ENCODE measurements around the gene ABCB8. TPM values are rescaled to one million over a fixed set of nuclear protein-coding genes. Genes with fewer than 3 reads are reported as not detected.

Gene ABCB8
- total RNA-seq, 2 experiments from 2014 or later = 48.1 to 48.3 TPM

DNA sequence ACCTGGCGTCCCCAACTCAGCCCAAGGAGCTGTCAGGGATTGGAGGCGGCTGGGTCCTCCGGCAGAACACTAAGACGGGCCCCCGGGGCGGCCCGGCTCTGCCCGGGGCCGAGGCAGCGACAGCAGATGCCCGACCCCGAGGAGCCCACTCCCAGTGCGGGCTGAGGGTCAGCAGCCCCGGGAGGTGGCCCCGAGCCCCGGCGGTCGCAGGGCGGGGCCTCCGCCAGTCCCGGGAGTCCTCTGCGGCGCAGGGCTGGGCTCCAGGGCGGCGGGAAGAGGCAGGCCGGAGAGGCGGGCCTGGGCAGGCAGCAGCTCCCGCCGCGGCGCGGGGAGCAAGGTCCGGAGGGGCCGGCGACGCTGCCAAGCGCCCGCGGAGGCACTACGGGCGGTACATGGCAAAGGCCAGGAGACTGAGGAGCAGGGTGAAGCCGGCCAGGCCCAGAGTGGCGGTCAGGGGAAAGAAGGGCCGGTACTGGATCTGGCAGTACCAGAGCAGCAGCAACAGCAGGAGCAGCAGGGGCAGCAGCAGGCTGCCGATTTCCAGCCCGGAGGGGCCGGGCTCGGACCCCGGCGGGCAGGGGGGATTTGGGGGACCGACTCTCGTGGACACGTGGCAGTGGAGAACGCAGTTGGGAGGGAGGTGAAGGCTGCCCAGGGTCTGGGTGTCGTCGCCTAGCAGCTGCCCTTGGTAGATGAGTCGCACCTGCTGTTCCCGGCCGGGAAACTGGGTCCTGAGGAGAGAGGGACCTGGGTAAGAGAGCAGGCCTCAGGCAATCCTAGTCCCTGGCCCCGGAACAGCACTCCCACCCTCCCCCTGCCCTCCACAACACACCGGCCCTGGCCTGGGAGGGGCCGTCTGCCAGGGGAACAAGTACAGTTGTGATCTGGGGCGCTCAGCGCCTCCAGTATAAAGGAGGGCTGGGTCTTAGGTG, 53.2 kb downstream of the ABCB8 start:
- DNase-seq (no peak), ATAC-seq (ENCODE audit: low read depth) (no peak)
- Mint-ChIP-seq H3K9me3 (no peaks in the 10 kb centered on the region), H3K4me1 (peaks cover 31% of the 10 kb centered on the region), H3K4me3 (peak overlapping the region; percentile 100), H3K27me3 (peaks cover 13% of the 10 kb centered on the region), H3K27ac (peak overlapping the region; percentile 65), H3K36me3 (peaks cover 9% of the 10 kb centered on the region)
- POLR2A ChIA-PET = interaction anchor here (0.8 to 3.9 kb wide), 6 partner anchors 9 to 68 kb away, joined by 3 to 32 read pairs (median 4); partner anchors contain the start of genes ABCB8, CDK5 and SLC4A2

GRCh38 chr7:151082141-151083070, 54.2 kb downstream of the ABCB8 start:
- Mint-ChIP-seq H3K27me3 (peaks cover 13% of the 10 kb centered on the region), H3K9me3 (no peaks in the 10 kb centered on the region), H3K27ac (peak overlapping the region; percentile 96), H3K36me3 (peaks cover 9% of the 10 kb centered on the region), H3K4me1 (peaks cover 31% of the 10 kb centered on the region), H3K4me3 (peak overlapping the region; percentile 100)
- POLR2A ChIA-PET = interaction anchor here (1.3 to 3.9 kb wide), 3 partner anchors 23 to 70 kb away, joined by 4 to 32 read pairs (median 10); partner anchors contain the start of genes ABCB8, CDK5 and SLC4A2
- DNase-seq (no peak), ATAC-seq (ENCODE audit: low read depth) (no peak)

- H3K9me3 Mint-ChIP-seq = no peaks in the 10 kb centered on the region
- H3K27me3 Mint-ChIP-seq = peaks cover 17% of the 10 kb centered on the region
- peak within 1 kb of the TSS; percentile 100 for H3K4me3 Mint-ChIP-seq
- POLR2A ChIA-PET = interaction anchor here (1.3 to 3.9 kb wide), 3 partner anchors 24 to 71 kb away, joined by 4 to 32 read pairs (median 10); partner anchors contain the start of genes ABCB8, CDK5 and SLC4A2
- peaks cover 31% of the 10 kb centered on the region for H3K4me1 Mint-ChIP-seq
- peak; percentile 89 for DNase-seq
- H3K27ac Mint-ChIP-seq = peak within 1 kb of the TSS; percentile 96
- peak; percentile 57 for ATAC-seq (ENCODE audit: low read depth)
- H3K36me3 Mint-ChIP-seq = peaks cover 9% of the 10 kb centered on the region
Observed at GRCh38 chr7:151083071-151083823, 55.0 kb downstream of the ABCB8 start, which contains the start of gene TMUB1. Gene TMUB1 (minus strand): TSS chr7:151083493. CDS start chr7:151082563, 930 bp downstream.

DNA sequence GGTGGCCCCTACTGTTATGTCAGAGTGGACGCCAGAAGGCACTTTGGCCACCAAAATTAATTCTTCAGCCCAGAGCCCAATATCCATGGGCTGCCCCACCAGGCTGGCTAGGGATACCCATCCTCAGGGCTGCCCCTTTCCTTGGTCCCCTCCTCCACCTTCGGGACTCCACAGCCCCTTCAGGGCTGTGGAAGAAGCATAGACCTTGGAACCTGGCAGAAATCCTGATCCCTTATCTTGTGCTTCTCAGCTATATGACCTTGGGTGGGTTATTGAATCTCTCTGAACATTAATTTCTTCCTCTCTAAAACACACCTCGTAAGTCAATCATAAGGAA, 55.5 kb downstream of the ABCB8 start:
- peak overlapping the region; percentile 16 for H3K27ac Mint-ChIP-seq
- H3K4me1 Mint-ChIP-seq = peaks cover 29% of the 10 kb centered on the region
- H3K27me3 Mint-ChIP-seq = peaks cover 19% of the 10 kb centered on the region
- peak overlapping the region; percentile 71 for H3K4me3 Mint-ChIP-seq
- POLR2A ChIA-PET = interaction anchor here (0.9 to 3.9 kb wide), 4 partner anchors 24 to 72 kb away, joined by 3 to 32 read pairs (median 7); partner anchors contain the start of genes ABCB8, CDK5 and SLC4A2
- ATAC-seq (ENCODE audit: low read depth) (no peak), DNase-seq (no peak)
- peaks cover 9% of the 10 kb centered on the region for H3K36me3 Mint-ChIP-seq
- no peaks in the 10 kb centered on the region for H3K9me3 Mint-ChIP-seq

DNA sequence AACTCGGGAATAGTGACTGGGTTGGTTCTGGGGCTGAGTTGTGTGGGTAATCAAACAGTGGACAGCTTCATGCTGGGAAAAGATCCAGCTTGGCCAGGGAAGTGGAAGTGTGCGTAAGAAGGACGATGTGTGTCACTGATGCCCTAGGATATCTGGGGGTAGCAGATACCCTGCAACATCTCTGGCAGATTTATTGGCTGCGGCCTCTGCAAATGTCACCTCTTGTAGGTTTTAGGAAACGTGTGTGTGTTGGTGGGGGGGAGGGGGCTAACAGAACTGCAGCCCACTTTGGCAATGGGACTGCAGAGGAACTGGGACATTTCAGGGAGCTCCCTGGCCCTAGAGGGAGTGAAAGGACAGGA, 57.1 kb downstream of the ABCB8 start:
- peaks cover 19% of the 10 kb centered on the region for H3K27me3 Mint-ChIP-seq
- no peak for DNase-seq
- H3K27ac Mint-ChIP-seq = no peak overlapping the region
- POLR2A ChIA-PET = interaction anchor here (0.7 to 1.5 kb wide), 3 partner anchors 26 to 76 kb away, joined by 3 to 5 read pairs (median 3); partner anchors contain the start of gene SLC4A2
- H3K4me1 Mint-ChIP-seq = peaks cover 23% of the 10 kb centered on the region
- H3K4me3 Mint-ChIP-seq = peak overlapping the region; percentile 88
- H3K9me3 Mint-ChIP-seq = no peaks in the 10 kb centered on the region
- H3K36me3 Mint-ChIP-seq = peaks cover 4% of the 10 kb centered on the region
- ATAC-seq (ENCODE audit: low read depth) = no peak

DNA sequence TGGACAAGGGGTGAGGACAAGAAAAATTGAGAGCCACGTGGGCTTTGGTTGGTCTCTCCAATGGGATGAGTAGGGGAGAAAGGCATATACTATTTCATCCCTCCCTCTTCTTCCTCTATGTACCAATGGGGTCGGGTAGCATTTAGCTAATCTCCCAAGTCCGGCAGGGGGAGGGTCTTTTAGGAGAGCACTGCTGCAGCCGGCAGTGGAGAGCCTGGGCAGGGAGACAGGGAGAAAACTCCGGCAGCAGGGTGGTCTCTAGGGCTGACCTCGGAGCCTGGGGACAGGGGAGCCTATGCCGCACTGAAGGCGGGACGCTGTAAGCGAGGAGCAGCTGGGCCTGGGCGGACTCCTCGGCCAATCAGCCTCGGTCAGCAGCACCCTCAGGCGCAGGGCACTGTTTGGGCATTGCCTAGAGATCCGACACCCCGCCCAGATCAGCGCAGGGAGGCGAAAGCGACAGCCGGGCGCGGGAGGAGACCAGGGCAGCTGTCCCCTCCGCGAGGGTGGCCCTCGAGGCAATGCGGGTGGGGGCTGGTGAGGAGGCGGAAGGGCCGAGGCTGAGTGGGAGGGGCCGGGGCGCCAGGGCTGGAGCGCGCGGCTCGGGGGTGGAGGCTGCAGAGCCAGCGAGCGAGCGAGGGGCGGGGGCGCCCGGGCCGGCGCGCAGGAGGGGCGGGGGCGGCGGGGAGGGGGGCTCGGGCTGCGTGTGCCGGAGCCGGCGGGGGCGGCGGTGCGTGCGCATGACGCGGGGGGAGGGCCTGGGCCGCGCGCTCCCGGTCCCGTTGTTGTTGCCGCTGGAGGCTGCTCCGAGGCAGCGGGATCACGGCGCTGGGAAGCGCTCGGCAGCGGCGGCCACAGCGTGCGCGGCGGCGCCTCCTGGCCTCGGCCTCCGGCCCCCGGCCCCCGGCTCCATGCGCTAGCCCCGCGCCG, 57.7 kb downstream of the ABCB8 start, which contains the start of gene AGAP3:
AGAP3 (plus strand) TSS at position 785 of the 930 bp plus-strand sequence. CDS start 267 bp downstream, outside the sequence.
- peaks cover 23% of the 10 kb centered on the region for H3K4me1 Mint-ChIP-seq
- peak; percentile 68 for DNase-seq
- H3K27me3 Mint-ChIP-seq = peaks cover 19% of the 10 kb centered on the region
- H3K36me3 Mint-ChIP-seq = peaks cover 4% of the 10 kb centered on the region
- peak within 1 kb of the TSS; percentile 80 for H3K27ac Mint-ChIP-seq
- no peaks in the 10 kb centered on the region for H3K9me3 Mint-ChIP-seq
- POLR2A ChIA-PET = interaction anchor here (0.7 to 1.5 kb wide), 3 partner anchors 26 to 77 kb away, joined by 3 to 5 read pairs (median 3); partner anchors contain the start of gene SLC4A2
- peak; percentile 17 for ATAC-seq (ENCODE audit: low read depth)
- H3K4me3 Mint-ChIP-seq = peak within 1 kb of the TSS; percentile 88

DNA sequence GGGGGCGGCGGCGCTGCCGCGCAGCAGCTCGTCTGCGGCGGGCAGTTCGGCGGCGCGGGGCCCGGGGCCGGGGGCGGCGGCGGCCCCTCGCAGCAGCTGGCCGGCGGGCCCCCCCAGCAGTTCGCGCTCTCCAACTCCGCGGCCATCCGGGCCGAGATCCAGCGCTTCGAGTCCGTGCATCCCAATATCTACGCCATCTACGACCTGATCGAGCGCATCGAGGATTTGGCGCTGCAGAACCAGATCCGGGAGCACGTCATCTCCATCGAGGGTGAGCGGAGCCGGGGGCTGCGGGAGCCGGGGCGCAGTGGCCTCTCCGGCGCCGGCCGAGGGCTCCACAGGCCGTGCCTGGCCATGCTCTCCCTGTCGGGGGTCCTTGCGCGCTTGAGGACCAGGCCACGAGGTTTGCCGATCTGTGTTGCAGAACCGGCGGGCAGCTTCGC, 58.6 kb downstream of the ABCB8 start:
- ATAC-seq (ENCODE audit: low read depth) (no peak), DNase-seq (peak; percentile 61)
- Mint-ChIP-seq H3K36me3 (peaks cover 4% of the 10 kb centered on the region), H3K4me3 (peak overlapping the region; percentile 87), H3K4me1 (peaks cover 23% of the 10 kb centered on the region), H3K9me3 (no peaks in the 10 kb centered on the region), H3K27me3 (peaks cover 19% of the 10 kb centered on the region), H3K27ac (peak overlapping the region; percentile 80)
- POLR2A ChIA-PET = no interaction called here

DNA sequence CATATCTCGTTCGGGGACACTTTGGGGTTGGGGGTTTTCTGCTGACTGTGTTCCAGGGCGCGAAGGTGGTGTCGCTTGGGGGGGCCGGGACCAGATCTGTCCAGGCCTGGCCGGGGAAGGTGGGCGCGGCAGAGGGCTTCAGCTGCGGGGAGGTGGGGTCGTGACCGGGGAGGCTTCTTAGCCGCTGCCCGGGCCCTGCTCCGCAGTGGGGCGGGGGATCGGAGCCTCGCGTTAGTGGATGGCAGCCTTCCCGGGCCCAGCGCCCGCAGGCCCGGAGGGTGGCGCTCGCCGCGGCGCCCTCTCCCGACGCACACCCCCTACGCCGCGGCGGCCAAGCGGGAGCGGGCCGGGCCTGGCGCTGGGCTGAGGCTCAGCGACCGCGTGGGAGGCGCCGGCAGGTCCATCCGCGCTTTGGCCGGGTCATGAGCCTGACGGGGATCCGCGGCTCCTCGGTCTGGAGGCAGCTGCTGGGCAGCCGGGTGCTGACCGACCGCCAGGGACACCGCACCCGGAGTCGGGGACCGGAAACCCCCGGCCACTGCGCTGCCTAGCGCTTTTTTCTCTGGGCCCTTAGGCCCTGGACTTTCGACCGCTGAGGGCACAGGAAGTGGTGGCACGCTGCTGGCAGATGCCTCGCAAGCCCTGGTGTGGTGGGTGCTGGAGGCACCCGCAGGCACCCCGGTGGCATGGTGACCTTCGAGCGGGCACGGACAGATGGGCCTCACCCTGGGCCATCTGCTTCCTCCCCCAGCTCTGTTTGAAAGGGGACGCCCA, 59.2 kb downstream of the ABCB8 start:
- H3K27ac Mint-ChIP-seq = no peak overlapping the region
- peaks cover 20% of the 10 kb centered on the region for H3K4me1 Mint-ChIP-seq
- ATAC-seq (ENCODE audit: low read depth) (no peak), DNase-seq (peak; percentile 54)
- H3K36me3 Mint-ChIP-seq = peaks cover 3% of the 10 kb centered on the region
- H3K4me3 Mint-ChIP-seq = peak overlapping the region; percentile 87
- peaks cover 19% of the 10 kb centered on the region for H3K27me3 Mint-ChIP-seq
- no peaks in the 10 kb centered on the region for H3K9me3 Mint-ChIP-seq
- POLR2A ChIA-PET = no interaction called here

DNA sequence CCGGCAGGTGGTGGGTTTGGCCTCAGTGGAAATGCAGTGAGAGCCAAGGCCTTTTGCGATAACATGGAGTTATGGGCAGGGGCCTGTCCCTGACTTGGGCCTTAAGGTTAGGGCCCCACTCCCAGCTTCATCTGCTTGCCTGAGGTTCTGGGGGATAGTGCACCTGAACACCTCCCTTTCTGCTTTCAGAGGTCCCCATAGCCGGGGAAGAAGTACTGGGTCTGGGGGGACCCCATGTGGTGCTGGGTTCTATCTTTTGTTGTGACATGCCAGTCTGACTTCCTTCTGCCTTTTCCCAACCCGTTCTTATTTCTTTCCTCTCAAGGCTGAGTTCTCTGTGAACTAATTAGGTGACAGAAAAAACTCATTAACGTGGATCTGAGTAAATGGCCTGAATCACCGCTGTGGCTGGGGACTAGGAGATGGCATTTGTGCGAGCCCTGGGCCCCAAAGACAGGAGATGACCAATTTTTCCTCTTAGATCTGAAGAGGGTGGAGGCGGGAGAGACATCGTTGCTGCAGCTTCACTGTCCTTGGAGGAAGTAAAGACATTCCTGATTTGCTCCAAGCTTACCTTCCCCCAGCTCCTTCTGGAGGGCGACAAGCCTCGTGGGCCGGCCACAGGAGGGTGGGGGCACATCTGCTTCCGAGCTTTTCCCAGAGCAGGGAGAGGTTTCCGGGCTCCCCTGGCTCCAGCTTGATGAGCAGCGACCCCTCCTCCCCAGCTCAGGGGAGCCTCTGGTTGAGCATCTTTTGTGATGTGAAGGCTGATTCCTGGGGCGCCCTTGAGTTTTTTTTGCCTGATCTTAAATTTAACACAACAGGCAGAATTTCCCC, 60.0 kb downstream of the ABCB8 start:
- no peak overlapping the region for H3K27ac Mint-ChIP-seq
- H3K27me3 Mint-ChIP-seq = peaks cover 19% of the 10 kb centered on the region
- DNase-seq = no peak
- no peak for ATAC-seq (ENCODE audit: low read depth)
- H3K4me1 Mint-ChIP-seq = peaks cover 17% of the 10 kb centered on the region
- POLR2A ChIA-PET = interaction anchor here (0.5 to 0.6 kb wide), 2 partner anchors 35 to 247 kb away, joined by 3 read pairs; no protein-coding TSS in a partner anchor
- H3K4me3 Mint-ChIP-seq = peak overlapping the region; percentile 35
- H3K9me3 Mint-ChIP-seq = no peaks in the 10 kb centered on the region
- no peaks in the 10 kb centered on the region for H3K36me3 Mint-ChIP-seq
